Right lobe of liver (tissue), 6 donors: Measurements from ENCODE around the gene RNF20. TPM values are rescaled to one million over a fixed set of nuclear protein-coding genes. Genes with fewer than 3 reads are reported as not detected.
"Not testable (repeated sequence)": the region's sequence is repeated elsewhere in the genome, so short reads cannot be mapped to it uniquely, and the experiment has no call there.

Experiments
- ATAC-seq, 4 donors: fragments of 200-7000 bp; cut with Tn5 transposase; one replicate each; pipeline ENCODE4 v1.9.1; 2020; ENCODE audit warnings: mild to moderate bottlenecking in 4 of 4, moderate library complexity in 4 of 4
- DNase-seq, 3 donors: peaks; one replicate each; pipeline ENCODE4 v3.0.0-alpha.2; 2020
- H3K27ac ChIP-seq, 3 donors: fragments of 200-600 bp; one replicate each; pipeline ENCODE4 v1.8.0; 2022
- H3K27me3 ChIP-seq, 2 donors: fragments of 200-600 bp; one replicate each; pipeline ENCODE4 v1.8.0; 2022
- H3K36me3 ChIP-seq, 4 donors: fragments of 200-600 bp; sonication (generic) in 1 of 4; one replicate each; pipeline versions ENCODE4 v1.5.1 to v1.8.0; 2017 to 2022; ENCODE audit warnings: control low read depth in 1 of 4
- H3K4me1 ChIP-seq, 4 donors: fragments of 200-600 bp; sonication (generic) in 1 of 4; one replicate each; pipeline versions ENCODE4 v1.5.1 to v1.8.0; 2017 to 2022; ENCODE audit warnings: control low read depth in 1 of 4
- H3K4me3 ChIP-seq, 3 donors: fragments of 200-600 bp; one replicate each; pipeline ENCODE4 v1.8.0; 2022
- H3K9me3 ChIP-seq, 4 donors: fragments of 200-600 bp; sonication (generic) in 1 of 4; one replicate each; pipeline versions ENCODE4 v1.5.1 to v1.8.0; 2017 to 2022; ENCODE audit warnings: control low read depth in 1 of 4
- POLR2A ChIP-seq: fragments of 450-650 bp; IDR thresholded peaks from one replicate; pipeline ENCODE4 v1.6.1; 2017; ENCODE audit warnings: antibody characterized with exemption, mild to moderate bottlenecking
- WGBS: methylation state at CpG from one replicate; pipeline ENCODE4 v1.1.6; 2018; ENCODE audit warnings: low coverage, low lambda C conversion rate; ENCODE audit not compliant: insufficient coverage; ENCODE audit errors: missing lambda C conversion rate; 5-methylcytosine and 5-hydroxymethylcytosine counted together
- intact Hi-C, 2 donors: fragments of 100-400 bp; cut with DNase I; formaldehyde crosslinking; loops; one replicate each; pipeline versions ENCODE4 v1.11.2 to v1.14.1; 2022
- total RNA-seq, 6 experiments: library from RNA; depleted of rRNA in 2 of 6; stranded (reverse); fragments of >200 nt in 2 of 6; fragmentation: NEBNext Ultra II Directional in 3 of 6; extraction: Animal tissue kit (Norgen Biotek cat#: 25700) in 3 of 6; gene quantifications; one replicate each; pipeline versions ENCODE4 v1.1.0 to v1.2.4, GENCODE V29; 2016 to 2023
- TF ChIP-seq, protein P1 (sequence below), 4 donors: fragments of 200-600 bp in 3 of 4; fragments of 450-650 bp in 1 of 4; IDR thresholded peaks; one replicate each; pipeline versions ENCODE4 v1.5.1 to v1.8.0; 2016 to 2022; ENCODE audit warnings: antibody characterized with exemption in 4 of 4, mild to moderate bottlenecking in 2 of 4
- donor health status: DM: no; HTN: yes; CAD: no.
- donor health status: DM: no; HTN: no; CAD: no.
- donor health status: DM: no; HTN: no; CAD: no.
- donor health status: DM: no; HTN: yes; CAD: no.
- donor health status: DM: no; HTN: yes; CAD: no.

The RNF20 gene
- total RNA-seq, 6 experiments from 2014 or later = 8.7 to 19.8 (median 16.1) TPM

DNA sequence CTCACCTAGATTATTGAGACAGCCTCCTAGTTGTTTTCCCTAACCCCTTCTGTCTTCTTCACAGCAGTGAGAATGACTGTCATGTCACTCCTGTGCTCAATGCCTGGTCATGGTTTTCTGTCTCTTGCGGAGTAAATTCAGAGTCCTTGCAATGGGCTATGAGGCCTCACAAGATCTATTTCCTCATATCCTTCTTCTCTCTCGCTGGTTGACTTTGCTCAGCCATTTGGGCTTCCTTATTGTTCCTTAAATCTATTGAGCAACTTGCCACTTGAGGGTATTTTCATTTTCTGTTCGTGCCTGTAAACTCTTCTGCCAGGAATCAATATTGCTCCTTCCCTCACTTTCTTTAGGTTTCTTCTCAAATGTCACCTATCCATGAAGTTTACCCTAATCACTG lies 52.1 kb downstream of the RNF20 start:
- 70% methylated on average over 3 of the region's 3 CpGs for WGBS
- DNase-seq (no peak), ATAC-seq (peak; percentile 42 to 71 (median 55))
- H3K4me1 ChIP-seq = no peaks in the 10 kb centered on the region
- H3K27me3 ChIP-seq = no peaks in the 10 kb centered on the region
- no peak overlapping the region for H3K27ac ChIP-seq
- no peaks in the 10 kb centered on the region for H3K9me3 ChIP-seq
- no peak for TF ChIP-seq POLR2A
- TF ChIP-seq, protein P1, sequence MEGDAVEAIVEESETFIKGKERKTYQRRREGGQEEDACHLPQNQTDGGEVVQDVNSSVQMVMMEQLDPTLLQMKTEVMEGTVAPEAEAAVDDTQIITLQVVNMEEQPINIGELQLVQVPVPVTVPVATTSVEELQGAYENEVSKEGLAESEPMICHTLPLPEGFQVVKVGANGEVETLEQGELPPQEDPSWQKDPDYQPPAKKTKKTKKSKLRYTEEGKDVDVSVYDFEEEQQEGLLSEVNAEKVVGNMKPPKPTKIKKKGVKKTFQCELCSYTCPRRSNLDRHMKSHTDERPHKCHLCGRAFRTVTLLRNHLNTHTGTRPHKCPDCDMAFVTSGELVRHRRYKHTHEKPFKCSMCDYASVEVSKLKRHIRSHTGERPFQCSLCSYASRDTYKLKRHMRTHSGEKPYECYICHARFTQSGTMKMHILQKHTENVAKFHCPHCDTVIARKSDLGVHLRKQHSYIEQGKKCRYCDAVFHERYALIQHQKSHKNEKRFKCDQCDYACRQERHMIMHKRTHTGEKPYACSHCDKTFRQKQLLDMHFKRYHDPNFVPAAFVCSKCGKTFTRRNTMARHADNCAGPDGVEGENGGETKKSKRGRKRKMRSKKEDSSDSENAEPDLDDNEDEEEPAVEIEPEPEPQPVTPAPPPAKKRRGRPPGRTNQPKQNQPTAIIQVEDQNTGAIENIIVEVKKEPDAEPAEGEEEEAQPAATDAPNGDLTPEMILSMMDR (IDR thresholded peaks at IDR 0.05) = no peak
- no peaks in the 10 kb centered on the region for H3K36me3 ChIP-seq
- intact Hi-C loops = no loop called here
- no peak overlapping the region for H3K4me3 ChIP-seq

DNA sequence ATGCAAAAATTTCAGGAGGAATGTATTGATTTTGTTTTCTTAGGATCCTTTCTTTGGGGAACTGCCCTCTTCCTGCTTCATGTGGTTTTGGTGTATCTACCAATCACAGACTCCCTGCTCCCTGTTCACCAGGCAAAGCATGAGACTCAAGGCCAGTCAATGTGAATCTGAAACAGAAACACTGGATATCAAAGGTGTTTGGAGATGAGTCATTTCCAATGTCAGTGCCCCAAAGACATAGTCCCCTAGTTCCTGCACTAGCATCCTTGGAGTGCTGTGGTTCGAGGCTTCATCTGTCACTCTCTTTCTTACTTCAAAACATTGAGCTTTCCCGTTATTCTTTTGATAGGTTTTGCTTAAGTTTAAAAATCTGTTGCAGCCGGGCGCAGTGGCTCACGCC lies 53.0 kb downstream of the RNF20 start:
- TF ChIP-seq, protein P1 (IDR thresholded peaks at IDR 0.05) = no peak
- no peak for TF ChIP-seq POLR2A
- intact Hi-C loops = no loop called here
- no peak for DNase-seq
- Histone ChIP-seq H3K27me3 (no peaks in the 10 kb centered on the region), H3K4me1 (no peaks in the 10 kb centered on the region), H3K9me3 (no peaks in the 10 kb centered on the region), H3K36me3 (no peaks in the 10 kb centered on the region), H3K4me3 (no peak overlapping the region), H3K27ac (no peak overlapping the region)
- ATAC-seq = peak in 2 of 4 donors; percentile 21 to 54
- 88% methylated on average over 5 of the region's 5 CpGs for WGBS

DNA sequence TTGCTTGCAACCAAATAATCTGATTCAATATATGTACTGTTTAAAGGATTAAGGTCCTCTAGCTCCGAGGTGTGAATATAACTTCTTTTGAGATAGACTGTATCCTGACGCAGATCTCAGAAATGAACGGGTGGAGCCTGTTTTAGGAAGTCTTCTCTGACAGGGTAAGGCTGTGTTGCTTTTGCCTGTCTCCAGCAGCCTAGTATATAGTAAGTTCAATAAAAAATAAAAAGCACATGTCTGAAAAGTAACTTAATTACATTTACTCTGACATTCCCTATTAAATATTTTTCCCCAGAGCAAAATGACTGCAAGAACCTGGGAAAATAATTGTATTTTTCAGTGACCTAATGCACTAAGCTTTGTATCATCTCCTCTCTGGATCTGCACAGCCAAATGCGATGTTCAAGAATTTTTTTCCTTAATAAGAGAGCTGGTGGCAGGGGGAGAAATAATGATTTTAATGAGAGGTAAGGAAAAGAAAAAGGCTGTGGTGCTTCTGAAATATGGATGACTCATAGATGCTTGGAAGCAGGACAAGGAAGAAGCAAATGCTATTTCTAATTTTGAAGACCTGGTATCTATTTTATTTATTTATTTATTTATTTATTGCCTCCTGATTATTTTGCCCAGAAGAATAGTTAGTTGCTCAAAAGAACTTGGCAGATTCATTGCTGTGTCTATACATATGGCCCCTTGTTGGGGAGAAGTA lies 53.8 kb downstream of the RNF20 start:
- Histone ChIP-seq H3K27ac (no peak overlapping the region), H3K27me3 (no peaks in the 10 kb centered on the region), H3K4me1 (no peaks in the 10 kb centered on the region), H3K9me3 (no peaks in the 10 kb centered on the region), H3K4me3 (no peak overlapping the region), H3K36me3 (no peaks in the 10 kb centered on the region)
- 58% methylated on average over 4 of the region's 4 CpGs for WGBS
- no peak for DNase-seq
- no peak for TF ChIP-seq POLR2A
- TF ChIP-seq, protein P1 (IDR thresholded peaks at IDR 0.05) = no peak
- intact Hi-C loops = no loop called here
- no peak for ATAC-seq

DNA sequence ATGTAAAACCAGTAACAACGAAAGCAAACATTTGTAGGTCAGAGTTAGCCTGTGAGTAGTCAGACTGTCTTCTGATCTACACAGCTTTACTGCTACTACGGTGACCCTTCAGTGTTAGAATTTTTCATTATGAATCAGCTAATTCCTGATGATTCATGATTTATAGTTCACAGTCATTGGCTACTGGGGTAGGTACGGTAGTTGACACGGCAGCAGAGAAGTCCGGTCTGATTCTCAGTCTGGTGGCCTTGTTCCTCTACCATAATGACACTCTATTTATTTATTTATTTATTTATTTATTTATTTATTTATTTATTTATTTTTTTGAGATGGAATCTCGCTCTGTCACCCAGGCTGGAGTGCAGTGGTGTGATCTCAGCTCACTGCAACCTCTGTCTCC lies 56.4 kb downstream of the RNF20 start:
- intact Hi-C loops, ATAC-seq, H3K27me3 ChIP-seq, H3K4me1 ChIP-seq, H3K4me3 ChIP-seq, H3K27ac ChIP-seq, H3K9me3 ChIP-seq, DNase-seq, H3K36me3 ChIP-seq: not testable (repeated sequence)
- 93% methylated on average over 6 of the region's 6 CpGs for WGBS

- intact Hi-C loops = no loop called here
- no peaks in the 10 kb centered on the region for H3K9me3 ChIP-seq
- TF ChIP-seq, protein P1 (IDR thresholded peaks at IDR 0.05) = no peak
- no peak for TF ChIP-seq POLR2A
- H3K4me1 ChIP-seq = no peaks in the 10 kb centered on the region
- H3K27ac ChIP-seq = no peak overlapping the region
- no peak for DNase-seq
- H3K27me3 ChIP-seq = no peaks in the 10 kb centered on the region
- 76% methylated on average over 3 of the region's 3 CpGs for WGBS
- no peak overlapping the region for H3K4me3 ChIP-seq
- ATAC-seq = no peak
- H3K36me3 ChIP-seq = no peaks in the 10 kb centered on the region
Measured at GRCh38 chr9:101590901-101591300, 57.2 kb downstream of the RNF20 start.
